HepG2 (cell line): Measurements from ENCODE around the gene TAF3.

ENCODE experiments used
- TCF7L2 ChIP-seq: IDR thresholded peaks from 2 replicates; pipeline ENCODE4 v1.6.1; 2011; ENCODE audit warnings: mild to moderate bottlenecking, low read depth, low read length, moderate library complexity
- ZNF274 ChIP-seq: sonication (generic); formaldehyde crosslinking; IDR thresholded peaks from 2 replicates; pipeline ENCODE4 v1.5.1; 2020; ENCODE audit warnings: mild to moderate bottlenecking, missing genetic modification reagents
- TF ChIP-seq, protein P1 (sequence below): sonication (generic); formaldehyde crosslinking; IDR thresholded peaks from 2 replicates; pipeline ENCODE4 v1.4.0; 2020; ENCODE audit warnings: missing genetic modification reagents, borderline replicate concordance

DNA sequence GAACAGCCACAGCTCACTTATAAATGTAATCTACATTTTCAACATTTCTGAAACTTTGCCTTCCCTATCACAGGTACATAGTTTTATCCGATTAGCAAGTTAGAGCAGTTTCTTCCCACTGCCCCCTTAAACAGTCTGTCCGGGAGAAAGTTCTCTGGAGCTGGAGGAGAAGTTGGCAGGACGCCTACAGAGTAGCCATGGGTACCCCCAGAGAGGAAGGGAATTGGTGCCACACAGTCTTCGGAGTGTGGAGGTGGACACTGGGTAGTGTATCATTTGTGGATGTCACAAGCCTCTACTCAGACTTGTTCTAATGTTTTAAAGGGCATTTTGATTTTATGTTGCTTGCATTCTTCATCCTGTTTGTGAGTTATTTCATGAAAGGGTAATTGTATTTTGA is 39.0 kb downstream of the TAF3 start:
- TF ChIP-seq, protein P1, sequence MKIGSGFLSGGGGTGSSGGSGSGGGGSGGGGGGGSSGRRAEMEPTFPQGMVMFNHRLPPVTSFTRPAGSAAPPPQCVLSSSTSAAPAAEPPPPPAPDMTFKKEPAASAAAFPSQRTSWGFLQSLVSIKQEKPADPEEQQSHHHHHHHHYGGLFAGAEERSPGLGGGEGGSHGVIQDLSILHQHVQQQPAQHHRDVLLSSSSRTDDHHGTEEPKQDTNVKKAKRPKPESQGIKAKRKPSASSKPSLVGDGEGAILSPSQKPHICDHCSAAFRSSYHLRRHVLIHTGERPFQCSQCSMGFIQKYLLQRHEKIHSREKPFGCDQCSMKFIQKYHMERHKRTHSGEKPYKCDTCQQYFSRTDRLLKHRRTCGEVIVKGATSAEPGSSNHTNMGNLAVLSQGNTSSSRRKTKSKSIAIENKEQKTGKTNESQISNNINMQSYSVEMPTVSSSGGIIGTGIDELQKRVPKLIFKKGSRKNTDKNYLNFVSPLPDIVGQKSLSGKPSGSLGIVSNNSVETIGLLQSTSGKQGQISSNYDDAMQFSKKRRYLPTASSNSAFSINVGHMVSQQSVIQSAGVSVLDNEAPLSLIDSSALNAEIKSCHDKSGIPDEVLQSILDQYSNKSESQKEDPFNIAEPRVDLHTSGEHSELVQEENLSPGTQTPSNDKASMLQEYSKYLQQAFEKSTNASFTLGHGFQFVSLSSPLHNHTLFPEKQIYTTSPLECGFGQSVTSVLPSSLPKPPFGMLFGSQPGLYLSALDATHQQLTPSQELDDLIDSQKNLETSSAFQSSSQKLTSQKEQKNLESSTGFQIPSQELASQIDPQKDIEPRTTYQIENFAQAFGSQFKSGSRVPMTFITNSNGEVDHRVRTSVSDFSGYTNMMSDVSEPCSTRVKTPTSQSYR: no peak
- no peak for TF ChIP-seq TCF7L2
- no peak for TF ChIP-seq ZNF274
